Stimulated activated CD4-positive, alpha-beta T cell treated with anti-CD3 and anti-CD28 coated beads, TNF-alpha, amount 100 ng/mL, for 24 hours (primary cell): ENCODE measurements around the gene FAM234B.

Experiments used
- DNase-seq, 3 experiments: peaks; one replicate each; pipeline ENCODE4 v3.0.0-alpha.2; 2020; ENCODE audit warnings: low read depth in 3 of 3

FAM234B gene, protein sequence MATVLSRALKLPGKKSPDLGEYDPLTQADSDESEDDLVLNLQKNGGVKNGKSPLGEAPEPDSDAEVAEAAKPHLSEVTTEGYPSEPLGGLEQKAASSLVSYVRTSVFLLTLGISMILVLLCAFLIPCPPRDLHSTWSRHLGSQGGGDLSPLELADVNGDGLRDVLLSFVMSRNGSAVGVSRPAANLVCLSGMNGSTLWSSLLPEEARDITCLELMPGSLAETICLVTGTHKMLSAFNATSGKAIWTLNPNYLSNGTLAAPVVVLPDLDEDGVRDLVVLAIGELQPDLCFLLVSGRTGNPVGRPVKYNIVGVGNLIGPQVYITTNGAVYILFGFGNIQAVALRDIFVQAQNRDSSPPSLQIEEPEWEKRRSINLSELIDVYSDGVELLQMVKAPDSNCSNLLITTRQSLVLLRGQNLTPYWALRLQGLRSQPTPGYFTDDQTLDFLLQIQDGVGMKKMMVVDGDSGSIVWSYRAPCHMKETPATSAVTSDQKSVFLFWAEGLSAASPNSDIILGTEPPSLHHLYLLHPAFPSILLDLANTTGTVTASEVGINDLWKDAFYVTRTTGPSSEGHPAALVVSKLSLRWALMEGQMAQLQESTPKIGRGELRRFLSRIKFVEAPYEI

DNA sequence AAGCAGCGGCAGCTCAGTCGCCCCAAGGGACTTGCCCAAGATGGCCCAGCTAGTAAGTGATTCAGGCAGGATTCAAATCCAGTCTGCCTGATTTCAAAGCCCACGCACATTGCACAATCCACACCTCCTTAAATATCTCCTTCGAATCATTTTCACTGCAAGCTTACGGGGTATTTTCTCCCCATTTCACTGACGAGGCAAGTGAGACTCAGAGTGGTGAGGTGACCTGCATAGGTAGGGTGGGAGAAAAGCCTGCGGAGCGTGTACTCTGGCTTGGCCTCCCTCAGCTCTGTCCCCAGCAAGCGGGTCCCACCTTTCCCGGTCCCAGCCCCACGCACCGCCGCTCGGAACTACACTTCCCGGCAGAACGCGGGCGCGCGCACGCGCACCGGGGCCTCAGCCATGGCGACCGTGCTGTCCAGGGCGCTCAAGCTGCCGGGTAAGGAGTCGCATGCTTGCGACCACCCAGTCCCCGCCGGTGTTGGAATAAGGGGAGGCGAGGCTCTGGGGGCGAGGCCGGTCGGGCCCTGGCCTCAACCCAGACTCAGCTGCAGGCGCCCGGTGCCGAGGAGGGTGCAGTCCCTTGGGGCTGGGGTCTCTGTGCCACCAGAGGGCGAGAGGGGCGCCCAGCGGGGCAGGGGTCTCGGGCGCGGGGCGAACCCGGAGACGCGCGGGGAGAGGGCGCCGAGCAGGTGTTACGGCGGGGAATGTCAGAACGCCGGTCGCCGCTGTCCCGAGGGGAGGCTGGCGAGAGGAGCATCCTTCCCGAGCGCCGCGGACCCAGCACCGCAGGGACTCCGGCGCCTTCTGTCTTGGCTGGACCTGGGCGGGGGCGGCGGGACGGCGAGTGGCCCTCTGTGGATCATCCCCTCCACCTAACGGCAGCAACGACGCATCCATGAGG is at the start of gene FAM234B:
Gene FAM234B, plus strand, starts transcription at position 380 of the 904 bp plus-strand sequence. Its CDS starts 23 bp downstream, at position 403.
- DNase-seq = peak; percentile 41 to 74 (median 56)

DNA sequence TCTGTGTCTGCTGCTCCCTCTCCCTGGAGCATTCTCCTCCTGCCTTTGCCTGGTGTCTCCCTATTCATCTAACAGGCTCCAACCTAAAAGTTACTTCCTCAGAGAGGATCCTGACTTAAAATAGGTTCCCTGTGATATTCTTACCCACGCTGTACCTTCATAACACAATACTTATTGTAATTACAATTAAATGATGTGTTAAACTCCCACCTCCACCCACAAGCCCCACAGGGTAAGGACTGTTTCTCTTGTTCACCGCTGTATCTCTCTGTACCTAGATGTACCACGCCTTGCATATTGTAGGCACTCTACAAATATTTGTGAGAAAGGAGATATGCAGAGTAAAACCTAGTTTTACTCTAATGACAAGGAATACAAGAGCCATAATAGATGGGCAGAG is 49.1 kb upstream of the FAM234B start:
- no peak for DNase-seq

DNA sequence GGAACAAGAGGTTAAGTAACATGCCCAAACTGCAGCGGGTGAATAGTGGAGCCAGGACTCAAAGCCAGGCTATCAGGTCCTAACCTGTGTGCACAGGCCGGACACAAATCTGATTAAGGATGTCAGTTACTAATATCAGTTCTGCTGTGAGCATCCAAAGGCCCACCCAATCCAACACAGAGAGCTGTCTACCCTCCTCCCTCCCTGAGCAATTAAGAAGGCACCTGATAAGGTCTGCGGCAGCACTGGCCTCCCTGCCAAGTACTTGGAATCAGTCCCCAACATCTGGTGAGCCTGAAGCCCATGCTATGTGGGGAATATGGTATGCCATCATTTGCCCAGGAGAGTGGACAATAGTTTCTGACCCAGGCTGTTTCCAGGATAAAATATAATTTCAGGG is 48.0 kb upstream of the FAM234B start:
- DNase-seq = no peak

DNA sequence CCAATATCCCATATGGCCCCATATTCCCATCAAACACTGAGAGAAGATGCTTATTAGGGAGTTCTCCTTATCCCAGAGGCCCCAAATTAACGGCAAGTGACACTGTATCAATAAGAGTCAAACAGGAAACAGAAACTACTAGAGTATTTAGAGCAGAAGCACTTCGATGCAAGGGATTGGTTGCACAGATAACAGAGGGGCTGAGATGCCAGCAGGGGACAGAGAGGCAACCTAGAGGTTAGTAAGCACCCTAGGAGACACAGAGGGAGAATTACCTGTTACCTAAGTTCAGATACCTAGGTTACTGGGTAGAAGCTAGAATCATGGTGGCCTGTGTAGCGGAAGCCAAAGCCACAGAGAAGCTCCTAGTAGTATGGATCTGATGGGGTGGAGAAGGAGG is 47.0 kb upstream of the FAM234B start:
- no peak for DNase-seq

DNA sequence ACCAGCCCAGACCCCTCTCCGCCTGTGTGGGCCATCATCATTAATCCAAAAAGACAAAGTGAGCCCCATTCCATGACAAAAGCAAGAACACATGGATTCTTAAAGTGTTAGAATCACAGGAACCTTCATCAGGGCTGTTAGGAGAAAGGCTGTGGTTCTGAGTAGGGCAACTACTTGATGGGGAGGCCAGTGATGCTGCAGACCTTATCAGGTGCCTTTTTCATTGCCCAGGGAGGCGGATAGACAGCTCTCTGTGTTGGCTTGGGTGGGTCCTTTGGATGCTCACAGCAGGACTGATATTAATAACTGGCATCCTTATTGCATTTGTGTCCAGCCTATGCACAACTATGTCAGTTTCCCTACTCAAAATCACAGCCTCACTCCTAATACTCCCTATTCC is 46.4 kb upstream of the FAM234B start:
- DNase-seq = no peak

DNA sequence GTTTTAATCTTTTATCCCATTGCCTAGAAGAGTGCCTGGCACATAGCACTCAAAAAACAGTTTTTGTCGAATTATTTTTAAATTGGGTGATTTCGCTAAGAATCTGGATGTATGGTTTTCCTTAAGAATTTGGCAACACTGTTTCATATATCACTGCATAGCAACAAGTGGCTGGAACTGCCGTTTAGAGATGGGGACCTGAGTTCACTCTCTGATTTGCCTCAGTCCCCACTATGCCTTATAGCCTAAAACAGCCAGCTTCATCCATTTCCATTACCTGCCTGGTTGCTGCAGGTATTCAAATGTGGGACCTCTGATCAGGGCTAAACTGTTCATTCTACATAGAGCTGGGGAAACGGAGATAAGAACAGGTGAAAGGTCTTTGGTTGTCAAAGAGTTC is 45.9 kb upstream of the FAM234B start:
- no peak for DNase-seq

DNA sequence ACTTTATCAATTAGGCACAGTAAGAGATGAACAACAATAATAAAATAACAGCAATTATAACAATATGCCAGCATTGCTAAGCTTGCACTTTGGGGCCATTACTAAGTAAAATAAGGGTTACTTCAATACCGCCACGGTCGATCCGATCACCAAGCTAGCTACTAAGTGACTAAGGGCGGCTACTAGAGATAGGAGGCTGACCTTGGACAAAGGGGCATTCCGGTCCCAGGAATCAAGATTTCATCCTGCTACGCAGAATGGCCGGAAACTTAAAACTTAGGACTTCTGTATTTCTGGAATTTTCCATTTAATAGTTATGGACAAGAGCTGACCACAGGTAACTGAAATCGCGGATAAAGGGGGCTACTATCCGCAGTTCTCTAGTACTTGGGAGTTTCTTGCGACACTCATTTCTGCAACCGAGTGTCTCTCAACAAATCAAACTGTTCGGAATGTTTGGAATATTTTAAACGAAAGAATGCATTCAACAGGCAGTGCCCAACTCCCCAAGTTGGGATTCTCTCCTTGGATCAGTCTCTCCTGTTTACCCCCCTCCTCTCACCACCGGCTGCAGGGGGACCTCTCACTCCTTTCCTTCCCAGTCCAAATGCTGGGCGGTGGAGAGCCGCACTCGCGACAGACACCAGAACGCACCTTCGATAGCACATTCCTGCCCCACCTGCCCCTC is 44.8 kb upstream of the FAM234B start:
- DNase-seq = no peak

DNA sequence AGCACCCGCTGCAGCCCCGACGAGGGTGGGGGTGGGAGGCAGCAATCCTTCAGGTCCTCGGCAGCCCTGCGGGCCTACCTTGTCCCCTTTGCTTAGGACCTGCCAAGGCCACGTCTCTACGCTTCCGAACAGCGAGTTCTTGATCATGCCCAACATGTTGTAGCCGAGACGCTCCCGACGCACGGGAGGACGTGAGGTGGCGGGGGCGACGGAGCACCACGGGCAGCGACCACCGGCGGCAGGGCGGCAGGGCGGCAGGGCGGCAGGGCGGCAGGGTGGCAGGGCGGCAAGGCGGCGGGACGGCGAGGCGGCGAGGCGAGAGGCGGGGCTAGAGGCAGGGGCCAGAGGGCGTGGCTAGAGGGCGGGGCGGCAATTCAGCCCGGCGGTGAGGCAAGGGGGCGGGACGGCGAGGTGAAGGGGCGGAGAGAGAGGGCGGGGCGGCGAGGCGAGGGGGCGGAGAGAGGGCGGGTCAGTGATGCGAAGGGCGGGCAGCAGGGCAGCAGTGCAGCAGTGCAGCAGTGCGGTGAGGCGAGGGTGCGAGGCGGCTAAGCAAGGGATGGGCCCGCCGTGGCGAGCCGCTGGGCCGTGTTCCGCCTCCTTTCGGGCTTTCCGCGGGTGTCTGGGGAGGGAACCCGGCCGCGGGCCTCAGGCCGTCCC is 44.1 kb upstream of the FAM234B start, which contains the start of gene HEBP1:
Gene HEBP1, minus strand, starts transcription at position 307 of the 657 bp plus-strand sequence. Its CDS starts 151 bp downstream, at position 156.
- peak; percentile 90 to 95 (median 92) for DNase-seq

DNA sequence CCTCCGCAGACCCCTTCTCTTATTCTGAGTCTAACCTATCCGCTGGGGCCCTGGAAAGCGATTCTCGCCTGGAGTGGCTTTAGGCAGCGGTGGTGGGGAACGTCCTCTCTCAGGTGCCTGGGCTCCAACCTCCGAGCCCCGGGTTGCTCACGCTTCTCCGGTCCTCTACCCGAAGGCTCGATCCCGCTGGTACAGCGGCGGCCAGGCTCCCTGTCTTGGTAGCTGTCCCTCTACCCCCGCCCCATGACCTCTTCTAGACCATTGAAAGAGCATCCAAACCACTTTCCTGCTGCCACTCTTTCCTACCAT is 43.6 kb upstream of the FAM234B start:
- DNase-seq = peak in 1 of 3 experiments; percentile 25

DNA sequence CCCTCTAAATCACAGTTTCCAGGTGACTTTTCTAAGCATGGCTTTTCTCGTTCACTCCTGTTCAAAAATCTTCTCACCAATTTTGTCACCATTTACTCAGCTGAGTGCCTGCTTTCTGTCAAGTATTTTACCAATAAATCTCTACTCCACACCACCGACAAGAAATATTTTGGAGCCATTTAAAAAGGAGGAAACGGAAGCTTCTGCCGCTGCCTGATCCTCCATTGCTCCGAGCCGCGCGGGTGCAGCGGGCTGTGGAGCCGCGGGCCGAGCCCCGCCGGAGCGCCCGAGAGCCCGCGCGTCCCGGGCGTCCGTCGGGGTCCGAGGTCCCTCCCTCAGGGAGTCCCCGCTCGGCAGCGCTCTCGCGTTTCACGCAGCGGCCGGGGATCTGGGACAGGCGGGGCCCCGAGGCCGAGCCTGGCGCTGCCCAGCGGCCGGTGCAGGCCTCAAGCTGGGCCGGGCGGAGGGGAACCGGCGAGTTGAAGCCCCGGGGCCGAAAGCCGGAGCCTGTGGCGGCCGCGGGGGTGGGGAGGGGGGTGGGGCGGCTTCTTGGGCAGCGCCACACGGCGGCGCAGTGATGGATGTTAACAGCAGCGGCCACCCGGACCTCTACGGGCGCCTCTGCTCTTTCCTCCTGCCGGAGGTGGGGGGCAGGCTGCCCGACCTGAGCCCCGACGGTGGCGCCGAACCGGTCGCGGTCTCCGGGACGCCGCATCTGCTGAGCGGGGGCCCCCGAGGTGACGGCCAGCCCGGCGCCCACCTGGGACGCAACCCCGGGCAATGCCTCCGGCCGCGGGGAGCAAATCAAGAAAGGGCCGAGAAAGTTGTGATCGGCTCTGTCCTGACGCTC is 43.0 kb upstream of the FAM234B start:
- DNase-seq = peak in 1 of 3 experiments; percentile 31

DNA sequence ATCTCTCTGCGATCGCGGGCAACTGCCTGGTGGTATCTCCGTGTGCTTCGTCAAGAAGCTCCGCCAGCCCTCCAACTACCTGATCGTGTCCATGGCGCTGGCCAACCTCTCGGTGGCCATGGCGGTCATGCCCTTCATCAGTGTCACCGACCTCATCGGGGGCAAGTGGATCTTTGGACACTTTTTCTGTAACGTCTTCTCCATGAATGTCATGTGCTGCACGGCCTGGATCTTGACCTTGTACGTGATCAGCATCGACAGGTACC is 42.5 kb upstream of the FAM234B start:
- DNase-seq = no peak

DNA sequence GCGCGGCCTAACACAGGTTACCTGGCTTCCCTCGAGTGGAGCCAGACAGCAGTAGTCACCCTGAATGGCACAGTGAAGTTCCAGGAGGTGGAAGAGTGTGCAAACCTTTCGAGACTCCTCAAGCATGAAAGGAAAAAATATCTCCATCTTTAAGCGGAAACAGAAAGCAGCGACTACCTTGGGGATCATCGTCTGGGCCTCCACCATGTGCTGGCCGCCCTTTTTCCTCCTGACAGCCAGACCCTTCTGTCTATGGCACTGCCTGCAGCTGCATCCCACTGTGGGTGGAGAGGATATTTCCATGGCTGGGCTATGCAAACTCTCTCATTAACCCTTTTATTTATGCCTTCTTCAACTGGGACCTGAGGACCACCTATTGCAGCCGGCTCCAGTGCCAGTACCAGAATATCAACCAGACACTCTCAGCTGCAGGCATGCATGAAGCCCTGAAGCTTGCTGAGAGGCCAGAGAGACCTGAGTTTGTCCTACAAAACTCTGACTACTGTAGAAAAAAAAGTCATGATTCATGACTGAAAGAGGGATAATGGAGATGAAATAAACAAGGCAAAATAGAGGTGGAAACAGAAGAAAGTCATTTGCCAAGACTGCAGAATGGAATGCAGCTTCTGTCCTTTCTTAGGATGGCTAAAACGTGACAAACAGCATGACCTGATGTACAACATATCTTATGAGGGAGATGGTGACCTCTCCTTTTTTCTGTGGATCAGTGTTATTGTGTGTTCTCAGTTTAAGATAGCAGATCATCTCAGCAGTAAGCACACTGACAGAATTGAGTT is 41.7 kb upstream of the FAM234B start:
- no peak for DNase-seq

DNA sequence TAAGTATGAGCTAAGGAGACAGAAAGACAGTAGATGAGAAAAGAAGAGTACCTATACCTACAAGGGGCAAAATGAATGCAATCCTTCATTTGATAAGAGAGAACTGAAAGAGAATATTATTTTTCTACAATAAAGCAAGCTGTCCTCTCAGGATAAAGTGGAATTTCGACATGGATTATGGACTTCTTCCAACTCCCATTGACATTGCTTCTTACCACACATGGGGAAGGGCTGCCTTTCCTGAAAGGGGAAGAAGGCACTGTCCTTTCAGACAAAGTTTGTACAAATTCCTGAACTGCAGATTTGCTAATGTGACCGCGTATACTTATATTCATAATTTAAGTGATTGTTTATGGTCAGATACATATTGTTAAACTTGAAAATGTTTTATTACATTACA is 39.8 kb upstream of the FAM234B start:
- no peak for DNase-seq

DNA sequence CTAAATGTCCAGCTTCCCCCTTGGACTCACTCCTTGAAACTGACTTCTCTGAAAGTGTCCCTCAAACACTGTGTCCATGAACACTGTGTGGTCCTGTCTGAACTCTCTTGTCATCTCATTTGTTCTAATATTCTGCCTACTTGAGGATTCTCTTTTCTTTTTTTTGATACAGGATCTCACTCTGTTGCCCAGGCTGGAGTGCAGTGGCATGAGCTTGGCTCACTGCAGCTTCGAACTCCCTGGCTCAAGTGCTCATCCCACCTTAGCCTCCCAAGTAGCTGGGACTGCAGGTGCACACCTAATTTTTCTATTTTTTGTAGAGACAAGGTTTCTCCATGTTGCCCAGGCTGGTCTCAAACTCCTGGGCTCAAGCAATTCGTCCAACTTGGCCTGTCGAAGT is 39.2 kb upstream of the FAM234B start:
- no peak for DNase-seq

DNA sequence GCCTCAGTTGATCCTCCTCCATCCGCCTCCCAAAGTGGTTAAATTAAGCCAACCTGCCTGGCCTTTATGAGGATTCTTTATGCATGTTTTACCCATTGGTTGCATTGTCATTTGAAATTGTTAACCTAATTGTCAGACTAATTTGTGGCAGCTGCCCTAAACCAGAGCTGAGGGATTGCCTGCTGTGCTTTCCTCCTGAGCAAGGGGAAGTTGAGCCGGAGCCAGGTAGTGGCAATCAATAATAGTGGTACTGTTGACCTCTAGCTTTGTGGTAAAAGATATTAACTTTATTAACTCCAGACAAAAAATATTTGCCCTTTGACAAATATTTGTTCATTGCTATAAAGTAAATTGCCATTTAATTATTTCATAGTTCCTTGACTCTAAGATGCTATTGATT is 38.5 kb upstream of the FAM234B start:
- no peak for DNase-seq

DNA sequence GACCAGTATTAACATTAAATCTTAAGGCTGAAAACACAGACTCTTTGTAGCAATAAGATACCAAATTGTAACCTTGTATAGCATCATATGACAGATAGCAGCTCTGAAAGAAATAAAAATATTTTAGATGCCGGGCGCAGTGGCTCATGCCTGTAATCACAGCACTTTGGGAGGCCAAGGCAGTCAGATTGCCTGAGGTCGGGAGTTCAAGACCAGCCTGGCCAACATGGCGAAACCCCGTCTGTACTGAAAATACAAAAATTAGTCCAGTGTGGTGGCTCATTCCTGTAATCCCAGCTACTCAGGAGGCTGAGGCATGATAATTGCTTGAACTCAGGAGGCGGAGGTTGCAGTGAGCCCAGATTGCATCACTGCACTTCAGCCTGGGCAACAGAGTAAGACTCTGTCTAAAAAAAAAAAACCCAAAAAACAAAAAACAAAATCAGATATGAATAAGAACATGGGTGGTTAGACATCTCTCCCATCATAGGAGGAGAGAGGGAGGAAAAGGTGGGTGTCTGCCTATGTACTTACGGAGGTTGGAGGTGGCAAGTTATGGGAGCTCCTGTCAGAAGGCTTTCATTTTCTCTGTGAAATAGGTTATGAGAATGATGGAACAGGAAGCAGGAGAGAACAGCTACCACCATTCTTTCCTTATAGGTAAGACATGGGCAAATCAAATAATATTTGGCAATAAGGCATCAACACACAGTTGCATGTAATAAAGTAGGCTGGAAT is 36.5 kb upstream of the FAM234B start:
- DNase-seq = no peak

DNA sequence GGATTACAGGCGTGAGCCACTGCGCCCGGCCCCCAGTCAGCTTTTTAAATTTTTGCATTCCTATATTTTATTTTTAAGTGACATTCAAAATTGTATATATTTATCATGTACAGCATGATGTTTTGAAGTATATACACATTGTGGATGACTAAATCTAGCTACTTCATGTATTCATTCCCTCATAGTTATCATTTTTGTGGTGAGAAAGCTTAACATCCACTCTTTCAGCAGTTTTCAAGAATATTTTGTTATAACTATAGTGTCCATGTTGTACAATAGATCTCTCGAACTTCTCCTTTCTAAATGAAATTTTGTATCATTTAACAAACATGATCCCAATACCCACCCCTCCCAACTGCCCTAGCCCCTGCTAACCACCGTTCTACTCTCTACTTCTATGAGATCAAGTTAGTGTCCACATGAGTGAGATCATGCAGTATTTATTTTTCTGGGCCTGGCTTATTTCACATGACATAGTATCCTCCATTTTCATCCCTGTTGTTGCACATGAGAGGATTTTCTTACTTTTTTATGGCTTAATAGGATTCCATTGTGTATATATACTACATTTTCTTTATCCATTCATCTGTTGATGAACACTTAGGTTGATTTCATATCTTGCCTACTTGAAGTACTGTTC is 35.3 kb upstream of the FAM234B start:
- no peak for DNase-seq

DNA sequence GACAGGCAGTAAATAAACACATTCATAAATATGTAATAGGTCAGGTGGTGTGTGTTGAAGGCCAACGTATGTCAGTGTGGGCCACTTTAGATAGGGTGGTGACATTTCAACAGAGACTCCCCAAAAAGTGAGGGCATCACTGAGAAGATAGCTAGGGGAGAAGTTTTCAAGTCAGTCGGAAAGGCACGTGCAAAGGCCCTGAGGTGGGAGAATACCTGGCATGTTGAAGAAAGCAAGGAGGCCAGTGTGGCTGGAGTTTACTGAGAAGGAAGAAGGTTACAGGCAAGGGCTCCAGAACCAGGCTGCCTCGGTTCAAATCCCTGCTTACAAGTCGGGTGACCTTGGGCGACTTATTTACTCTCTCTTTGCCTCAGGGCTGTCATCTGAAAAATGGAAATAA is 33.1 kb upstream of the FAM234B start:
- no peak for DNase-seq

DNA sequence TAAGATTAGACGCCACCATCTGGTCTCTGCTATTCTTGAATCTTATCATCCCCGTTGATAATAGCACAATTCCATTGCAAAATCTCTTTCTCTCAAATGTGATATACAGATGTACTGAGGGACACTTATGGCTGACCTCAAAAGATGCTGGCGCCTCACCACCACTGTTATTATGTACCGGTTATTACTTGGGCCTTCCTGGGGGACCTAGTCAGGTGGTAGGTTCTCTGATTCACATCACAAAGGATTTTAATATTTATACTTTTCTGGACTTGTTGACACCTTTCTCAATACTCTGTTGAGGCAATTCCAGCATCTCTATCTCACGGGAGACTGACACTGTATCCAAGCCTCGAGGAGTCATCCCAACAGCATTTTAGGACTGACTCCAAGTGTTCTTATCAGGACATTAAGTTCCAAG is 21.3 kb upstream of the FAM234B start:
- DNase-seq = no peak
